A549 treated with CpdA at 1 μM for 4 hours (cell line): Measurements from ENCODE around the gene SLC25A26. TPM values are rescaled to one million over a fixed set of nuclear protein-coding genes. Genes with fewer than 3 reads are reported as not detected.

Source experiments
- total RNA-seq: library from RNA; stranded (reverse); fragments of 200-300 nt; extraction: Qiagen RNA extraction; gene quantifications from 5 replicates; pipeline ENCODE4 v1.2.3, GENCODE V29; 2022; ENCODE audit warnings: low read depth

SLC25A26 gene, protein sequence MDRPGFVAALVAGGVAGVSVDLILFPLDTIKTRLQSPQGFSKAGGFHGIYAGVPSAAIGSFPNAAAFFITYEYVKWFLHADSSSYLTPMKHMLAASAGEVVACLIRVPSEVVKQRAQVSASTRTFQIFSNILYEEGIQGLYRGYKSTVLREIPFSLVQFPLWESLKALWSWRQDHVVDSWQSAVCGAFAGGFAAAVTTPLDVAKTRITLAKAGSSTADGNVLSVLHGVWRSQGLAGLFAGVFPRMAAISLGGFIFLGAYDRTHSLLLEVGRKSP
- 18.5 to 20.8 TPM (median 19.9 TPM) in 5 replicates for total RNA-seq

DNA sequence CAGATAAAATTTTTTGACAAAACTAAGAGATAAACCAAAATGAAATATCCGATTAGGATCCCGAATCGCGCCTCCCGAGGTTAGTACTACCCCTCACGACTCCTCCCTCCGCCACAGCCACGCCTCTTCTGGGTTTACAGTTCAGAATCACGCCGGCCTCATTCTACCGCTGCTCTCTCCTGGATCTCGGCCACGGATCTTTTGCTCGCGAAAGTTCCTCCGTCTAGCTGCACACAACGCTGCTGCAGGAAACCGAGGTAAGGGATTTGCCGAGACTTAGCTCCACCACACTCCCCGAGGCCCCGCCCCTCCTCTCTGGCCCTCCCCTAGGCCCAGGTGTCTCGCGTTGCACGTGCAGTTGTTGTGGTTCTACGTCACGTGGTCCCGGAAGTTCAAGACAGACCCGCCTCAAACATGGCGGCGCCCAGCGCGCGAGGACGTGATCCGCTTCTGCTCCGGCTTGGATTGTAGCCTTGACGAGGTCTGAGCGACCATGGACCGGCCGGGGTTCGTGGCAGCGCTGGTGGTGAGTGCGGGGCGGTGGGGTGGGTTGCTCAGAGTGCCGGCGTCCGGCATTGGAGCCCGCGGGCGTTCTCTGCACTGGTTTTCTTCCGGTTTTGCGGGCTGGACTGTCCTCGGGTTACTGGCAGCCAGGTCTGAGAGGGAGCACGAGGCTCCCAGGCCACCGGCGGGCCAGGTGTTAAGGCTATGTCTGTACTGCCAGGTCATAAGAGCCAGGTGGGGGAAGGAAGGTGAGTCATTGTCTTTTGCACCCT is at the start of gene SLC25A26:
Gene SLC25A26, plus strand, starts transcription at position 400 of the 776 bp plus-strand sequence. Its CDS starts 94 bp downstream, at position 494.

Other genes with a start within 250 kb of the SLC25A26 start
- 3.8 to 4.5 TPM (median 4.1 TPM) in 5 replicates for gene MAGI1, start 182.1 kb upstream of the SLC25A26 start, total RNA-seq